H1 (cell line): ENCODE data around the gene MAS1L. TPM values are rescaled to one million over a fixed set of nuclear protein-coding genes. Genes with fewer than 3 reads are reported as not detected.

Experiments
- CTCF ChIA-PET: fragments of 300-600 bp; sonication (Branson Sonifier 250); formaldehyde crosslinking; loops from one replicate; lab custom pipeline; 2021; ENCODE audit not compliant: partially characterized antibody; lab: Charles Lee
- POLR2A ChIA-PET: fragments of 300-600 bp; sonication (Branson Sonifier 250); formaldehyde crosslinking; loops from one replicate; lab custom pipeline; 2021; ENCODE audit warnings: inconsistent platforms; ENCODE audit not compliant: partially characterized antibody; lab: Charles Lee
- DNase-seq, 2 experiments: peaks; one replicate each; pipeline versions ENCODE4 v3.0.0 to v3.0.0-alpha.2; 2010 to 2022; ENCODE audit warnings: low spot score in 2 of 2, low read depth in 1 of 2, mixed read lengths in 1 of 2
- FAIRE-seq: peaks from 2 replicates; lab custom pipeline; 2011; peaks lifted over from hg19 to GRCh38; lab: Jason Lieb, UNC
- H2AFZ ChIP-seq: 2 replicates; pipeline ENCODE4 v1.8.1; 2012; ENCODE audit warnings: low read length, inconsistent platforms
- H2AK5ac ChIP-seq: 2 replicates; pipeline ENCODE4 v1.6.1; 2013; ENCODE audit warnings: low read depth, low read length
- H2BK120ac ChIP-seq: replicated peaks from 2 replicates; pipeline ENCODE3; 2013; ENCODE audit warnings: low read depth, low read length, inconsistent platforms
- H2BK12ac ChIP-seq: 2 replicates; pipeline ENCODE4 v1.6.1; 2013; ENCODE audit warnings: low read depth, low read length
- H2BK15ac ChIP-seq: 2 replicates; pipeline ENCODE4 v1.6.1; 2013; ENCODE audit warnings: low read length
- H2BK20ac ChIP-seq: 2 replicates; pipeline ENCODE4 v1.6.1; 2013; ENCODE audit warnings: low read length
- H2BK5ac ChIP-seq: 2 replicates; pipeline ENCODE4 v1.6.1; 2013; ENCODE audit warnings: low read depth, low read length
- H3K14ac ChIP-seq: 2 replicates; pipeline ENCODE4 v1.6.1; 2013; ENCODE audit warnings: inconsistent platforms; ENCODE audit not compliant: insufficient read length
- H3K18ac ChIP-seq: 2 replicates; pipeline ENCODE4 v1.6.1; 2013; ENCODE audit warnings: low read length; ENCODE audit errors: extremely low read depth
- H3K23ac ChIP-seq: 2 replicates; pipeline ENCODE4 v1.6.1; 2013; ENCODE audit warnings: inconsistent platforms; ENCODE audit not compliant: insufficient read length
- H3K23me2 ChIP-seq: 2 replicates; pipeline ENCODE4 v1.6.1; 2013; ENCODE audit warnings: low read depth, low read length
- H3K27ac ChIP-seq: 2 replicates; pipeline ENCODE4 v1.6.1; 2011; ENCODE audit warnings: low read depth, low read length, inconsistent platforms
- H3K27me3 ChIP-seq, 4 experiments: replicated peaks in 1 of 4; 1 replicate in 1 of 4; 2 replicates in 3 of 4; pipeline versions ENCODE4 v1.6.1 to v1.8.1; 2011 to 2013; ENCODE audit warnings: low read length in 3 of 4, mild to moderate bottlenecking in 3 of 4, inconsistent platforms in 2 of 4, mixed read lengths in 2 of 4, moderate library complexity in 1 of 4; ENCODE audit not compliant: control insufficient read depth in 3 of 4, insufficient read depth in 3 of 4; ENCODE audit errors: extremely low read depth in 1 of 4
- H3K36me3 ChIP-seq, 4 experiments: 2 replicates each; pipeline versions ENCODE4 v1.6.1 to v1.8.1; 2011 to 2013; ENCODE audit warnings: mild to moderate bottlenecking in 4 of 4, low read length in 3 of 4, moderate library complexity in 2 of 4, control low read depth in 1 of 4, inconsistent platforms in 1 of 4; ENCODE audit not compliant: insufficient read depth in 4 of 4, control insufficient read depth in 2 of 4
- H3K4ac ChIP-seq: replicated peaks from 2 replicates; pipeline ENCODE3; 2013; ENCODE audit warnings: low read length, low read depth, mixed read lengths, inconsistent platforms; ENCODE audit not compliant: insufficient read length
- H3K4me1 ChIP-seq, 4 experiments: replicated peaks in 1 of 4; 1 replicate in 1 of 4; 2 replicates in 3 of 4; pipeline versions ENCODE4 v1.6.1 to v1.8.1; 2011 to 2013; ENCODE audit warnings: low read length in 3 of 4, inconsistent platforms in 2 of 4, mixed read lengths in 1 of 4; ENCODE audit not compliant: insufficient read depth in 4 of 4, control insufficient read depth in 3 of 4
- H3K4me2 ChIP-seq, 2 experiments: 2 replicates each; pipeline versions ENCODE4 v1.6.1 to v1.8.1; 2011 to 2013; ENCODE audit warnings: low read depth in 2 of 2, low read length in 2 of 2, control low read depth in 1 of 2, inconsistent platforms in 1 of 2, mild to moderate bottlenecking in 1 of 2; ENCODE audit not compliant: insufficient read depth in 1 of 2
- H3K4me3 ChIP-seq, 4 experiments: fragments of 200-600, 300-600 bp in 1 of 4; sonication (generic), shearing (Covaris generic), sonication (Bioruptor Twin) in 1 of 4; 2 replicates each; pipeline versions ENCODE4 v1.5.1 to v1.8.1; 2011 to 2016; ENCODE audit warnings: low read length in 4 of 4, low read depth in 3 of 4, control low read depth in 2 of 4, inconsistent platforms in 2 of 4, mild to moderate bottlenecking in 2 of 4, mixed read lengths in 1 of 4, moderate library complexity in 1 of 4; ENCODE audit not compliant: insufficient read depth in 2 of 4; ENCODE audit errors: extremely low read depth in 1 of 4
- H3K56ac ChIP-seq: replicated peaks from 2 replicates; pipeline ENCODE3; 2013; ENCODE audit warnings: low read depth, mild to moderate bottlenecking, mixed read lengths, low read length, inconsistent platforms; ENCODE audit not compliant: insufficient read length
- H3K79me1 ChIP-seq: 2 replicates; pipeline ENCODE4 v1.6.1; 2013; ENCODE audit warnings: low read depth, low read length, control low read depth
- H3K79me2 ChIP-seq, 2 experiments: 2 replicates each; pipeline versions ENCODE4 v1.6.1 to v1.8.1; 2012 to 2013; ENCODE audit warnings: low read length in 2 of 2, mild to moderate bottlenecking in 2 of 2, inconsistent platforms in 1 of 2; ENCODE audit not compliant: insufficient read depth in 2 of 2, control insufficient read depth in 1 of 2
- H3K9ac ChIP-seq, 4 experiments: replicated peaks in 1 of 4; 1 replicate in 1 of 4; 2 replicates in 3 of 4; pipeline versions ENCODE4 v1.6.1 to v1.8.1; 2011 to 2013; ENCODE audit warnings: low read depth in 3 of 4, low read length in 3 of 4, control low read depth in 2 of 4, mild to moderate bottlenecking in 2 of 4, moderate library complexity in 2 of 4, inconsistent platforms in 1 of 4; ENCODE audit errors: extremely low read depth in 1 of 4
- H3K9me3 ChIP-seq, 2 experiments: 2 replicates each; pipeline versions ENCODE4 v1.6.1 to v1.8.1; 2012 to 2013; ENCODE audit warnings: mild to moderate bottlenecking in 2 of 2, moderate library complexity in 2 of 2, control low read depth in 1 of 2, inconsistent platforms in 1 of 2, low read depth in 1 of 2, low read length in 1 of 2, mixed read lengths in 1 of 2; ENCODE audit not compliant: insufficient read depth in 2 of 2
- H4K20me1 ChIP-seq, 2 experiments: replicated peaks in 1 of 2; 2 replicates each; pipeline versions ENCODE3 to v1.8.1; 2011 to 2013; ENCODE audit warnings: inconsistent platforms in 2 of 2, low read length in 2 of 2, mild to moderate bottlenecking in 1 of 2; ENCODE audit not compliant: insufficient read depth in 2 of 2, control insufficient read depth in 1 of 2
- H4K5ac ChIP-seq: 2 replicates; pipeline ENCODE4 v1.6.1; 2013; ENCODE audit warnings: low read length, low read depth, mixed read lengths, inconsistent platforms; ENCODE audit not compliant: insufficient read length
- H4K8ac ChIP-seq: 2 replicates; pipeline ENCODE4 v1.8.0; 2013; ENCODE audit warnings: mild to moderate bottlenecking, moderate library complexity, low read length, inconsistent platforms; ENCODE audit not compliant: insufficient read depth; ENCODE audit errors: extremely low read depth
- H4K91ac ChIP-seq: replicated peaks from 2 replicates; pipeline ENCODE3; 2013; ENCODE audit warnings: low read length, mixed read lengths, inconsistent platforms; ENCODE audit not compliant: insufficient read length
- ASH2L ChIP-seq: fragments of 200-600, 300-600 bp; sonication (generic); IDR thresholded peaks from one replicate; pipeline ENCODE4 v1.7.1; 2017; ENCODE audit warnings: low read length
- BCL11A ChIP-seq, 2 experiments: IDR thresholded peaks; one replicate each; pipeline ENCODE4 v1.6.1; 2011; ENCODE audit warnings: low read depth in 2 of 2, low read length in 2 of 2, mild to moderate bottlenecking in 2 of 2
- CEBPB ChIP-seq: IDR thresholded peaks from 2 replicates; pipeline ENCODE4 v1.6.1; 2012; ENCODE audit warnings: low read depth, low read length
- CHD2 ChIP-seq: IDR thresholded peaks from 2 replicates; pipeline ENCODE4 v1.6.1; 2012; ENCODE audit warnings: low read length, improper control_type of control experiment
- KDM4A ChIP-seq: IDR thresholded peaks from one replicate; pipeline ENCODE4 v1.7.1; 2012; ENCODE audit warnings: low read depth, mild to moderate bottlenecking, moderate library complexity, low read length, inconsistent platforms; ENCODE audit not compliant: severe bottlenecking
- NRF1 ChIP-seq: IDR thresholded peaks from 2 replicates; pipeline ENCODE4 v1.6.1; 2011; ENCODE audit warnings: mild to moderate bottlenecking, low read depth, low read length, improper control_type of control experiment
- POLR2AphosphoS5 ChIP-seq: IDR thresholded peaks from 2 replicates; pipeline ENCODE4 v1.6.1; 2011; ENCODE audit warnings: low read depth, low read length
- RFX5 ChIP-seq: IDR thresholded peaks from 2 replicates; pipeline ENCODE4 v1.6.1; 2011; ENCODE audit warnings: low read depth, low read length, improper control_type of control experiment, borderline replicate concordance
- RXRA ChIP-seq: IDR thresholded peaks from 2 replicates; pipeline ENCODE4 v1.6.1; 2011; ENCODE audit warnings: low read depth, mild to moderate bottlenecking, low read length, moderate library complexity; ENCODE audit not compliant: insufficient read depth
- SAP30 ChIP-seq: fragments of 300-600 bp; sonication (generic); IDR thresholded peaks from 2 replicates; pipeline ENCODE4 v1.7.1; 2012; ENCODE audit warnings: low read length, moderate library complexity, mild to moderate bottlenecking, inconsistent platforms; ENCODE audit not compliant: insufficient read depth, insufficient replicate concordance
- SIRT6 ChIP-seq: IDR thresholded peaks from one replicate; pipeline ENCODE4 v1.7.1; 2012; ENCODE audit warnings: low read length, inconsistent platforms
- SIX5 ChIP-seq: IDR thresholded peaks from 2 replicates; pipeline ENCODE4 v1.6.1; 2011; ENCODE audit warnings: mild to moderate bottlenecking, low read depth, low read length
- SP1 ChIP-seq: IDR thresholded peaks from 2 replicates; pipeline ENCODE4 v1.6.1; 2011; ENCODE audit warnings: low read depth, low read length
- SP2 ChIP-seq: IDR thresholded peaks from 2 replicates; pipeline ENCODE4 v1.6.1; 2012; ENCODE audit warnings: mild to moderate bottlenecking, low read length, inconsistent platforms
- TBP ChIP-seq: IDR thresholded peaks from 2 replicates; pipeline ENCODE4 v1.6.1; 2011; ENCODE audit warnings: low read depth, low read length, improper control_type of control experiment
- WGBS, 2 experiments: shearing (Covaris generic) in 1 of 2; methylation state at CpG; one replicate each; pipeline versions ENCODE4 v1.1.6 to v1.1.7; 2013 to 2015; ENCODE audit warnings: low lambda C conversion rate in 2 of 2, mixed read lengths in 2 of 2, inconsistent platforms in 1 of 2, low coverage in 1 of 2, missing lambda C conversion rate in 1 of 2; ENCODE audit not compliant: insufficient replicate concordance in 2 of 2, insufficient coverage in 1 of 2, insufficient read length in 1 of 2; ENCODE audit errors: extremely low coverage in 1 of 2, missing lambda C conversion rate in 1 of 2; 5-methylcytosine and 5-hydroxymethylcytosine counted together
- polyA plus RNA-seq, 7 experiments: library from polyadenylated mRNA; depleted of rRNA in 3 of 7; stranded (reverse) in 5 of 7; unstranded in 2 of 7; fragments of >200 nt in 5 of 7; fragments of 200-250 nt in 2 of 7; gene quantifications; 1 replicate in 5 of 7; 2 replicates in 1 of 7; 4 replicates in 1 of 7; pipeline versions ENCODE4 v1.2.1 to v1.2.3, GENCODE V29; 2011 to 2013; ENCODE audit warnings: missing spikeins in 2 of 7, mixed read lengths in 2 of 7
- total RNA-seq: library from RNA; stranded (reverse); fragmentation: NEBNext Ultra II Directional; extraction: Animal tissue kit (Norgen Biotek cat#: 25700); gene quantifications from 2 replicates; pipeline ENCODE4 v1.2.1, GENCODE V29; 2021

MAS1L gene
- total and polyA plus RNA-seq, 2 of the 8 experiments (the other 6 are each of a cell fraction or from before 2014, with no cell fraction given): not detected

GRCh38 chr6:29501106-29501505, 13.3 kb upstream of the MAS1L start:
- Histone ChIP-seq H3K27me3 (no peaks in the 10 kb centered on the region), H3K36me3 (no peaks in the 10 kb centered on the region), H3K4me2 (no peak overlapping the region), H2AFZ (no peak overlapping the region), H3K23ac (no peak overlapping the region), H3K9ac (no peak overlapping the region), H2BK120ac (no peak overlapping the region), H2BK20ac (no peak overlapping the region), H3K27ac (no peak overlapping the region), H3K4me3 (no peak overlapping the region), H3K4me1 (no peaks in the 10 kb centered on the region; a peak in 1 of 7 replicates), H2BK12ac (no peak overlapping the region), H3K79me2 (no peaks in the 10 kb centered on the region), H4K20me1 (no peaks in the 10 kb centered on the region), H3K18ac (no peak overlapping the region), H3K14ac (no peak overlapping the region), H3K4ac (no peak overlapping the region), H3K9me3 (no peaks in the 10 kb centered on the region), H4K8ac (no peak overlapping the region), H3K79me1 (no peaks in the 10 kb centered on the region), H2BK5ac (no peak overlapping the region), H2AK5ac (peak overlapping the region; percentile 39; the same call in 1 of the 2 replicates), H3K56ac (no peak overlapping the region), H2BK15ac (no peak overlapping the region), H4K5ac (no peak overlapping the region), H4K91ac (no peak overlapping the region), H3K23me2 (no peaks in the 10 kb centered on the region)
- no peak for TF ChIP-seq CHD2
- TF ChIP-seq RXRA: no peak
- no peak for TF ChIP-seq POLR2AphosphoS5
- no peak for TF ChIP-seq SIX5
- TF ChIP-seq KDM4A: no peak
- no peak for TF ChIP-seq SAP30
- no peak for TF ChIP-seq TBP
- TF ChIP-seq NRF1: no peak
- TF ChIP-seq RFX5: no peak
- no peak for TF ChIP-seq SIRT6
- no peak for TF ChIP-seq CEBPB
- TF ChIP-seq ASH2L: no peak
- TF ChIP-seq SP1: no peak
- no peak for TF ChIP-seq BCL11A (IDR thresholded peaks at IDR 0.05; ENCODE audit: low read depth in 2 of 2, low read length in 2 of 2)
- TF ChIP-seq SP2: no peak
- DNase-seq: peak in 1 of 2 experiments; percentile 35
- WGBS, 2 experiments: 98% methylated on average over 6 of the region's 6 CpGs; no CpG with 5 or more reads in 1 of the 2 experiments
- ChIA-PET CTCF (interaction anchor here (1.1 to 1.4 kb wide), 3 partner anchors 17 to 102 kb away, joined by 3 read pairs; no protein-coding TSS in a partner anchor), POLR2A (interaction anchor here (1.2 kb wide), 1 partner anchor 90 kb away, joined by 3 read pairs; no protein-coding TSS in a partner anchor)
- no peak for FAIRE-seq
